Gastroesophageal sphincter (tissue), 4 donors: Measurements from ENCODE around the gene AHI1. TPM values are rescaled to one million over a fixed set of nuclear protein-coding genes. Genes with fewer than 3 reads are reported as not detected.

Experiments used
- ATAC-seq: fragments of 150-250 bp; one replicate; pipeline ENCODE4 v1.9.1; 2016; ENCODE audit warnings: mild to moderate bottlenecking, moderate library complexity
- H3K27ac ChIP-seq, 4 donors: fragments of 200-600 bp; sonication (generic) in 3 of 4; 1 replicate in 3 of 4; 2 replicates in 1 of 4; pipeline ENCODE4 v1.5.1; 2016 to 2019
- H3K27me3 ChIP-seq: fragments of 200-600 bp; sonication (generic); one replicate; pipeline ENCODE4 v1.5.1; 2019
- H3K36me3 ChIP-seq, 2 donors: fragments of 200-600 bp; sonication (generic); one replicate each; pipeline ENCODE4 v1.5.1; 2019; ENCODE audit warnings: control low read depth in 1 of 2
- H3K4me1 ChIP-seq, 3 donors: fragments of 200-600 bp; sonication (generic); 1 replicate in 2 of 3; 2 replicates in 1 of 3; pipeline ENCODE4 v1.5.1; 2016 to 2019; ENCODE audit warnings: control low read depth in 2 of 3
- H3K4me3 ChIP-seq, 2 donors: fragments of 200-600 bp; sonication (generic); one replicate each; pipeline ENCODE4 v1.5.1; 2019; ENCODE audit warnings: mild to moderate bottlenecking in 1 of 2, moderate library complexity in 1 of 2
- H3K9me3 ChIP-seq, 3 donors: fragments of 200-600 bp; sonication (generic); one replicate each; pipeline ENCODE4 v1.5.1; 2017 to 2019; ENCODE audit warnings: control low read depth in 2 of 3
- CTCF ChIP-seq, 4 experiments: fragments of 200-600 bp in 2 of 4; fragments of 450-650 bp in 2 of 4; sonication (generic) in 1 of 4; IDR thresholded peaks; one replicate each; pipeline ENCODE4 v1.5.1; 2017 to 2019; ENCODE audit warnings: antibody characterized with exemption in 4 of 4, mild to moderate bottlenecking in 2 of 4, moderate library complexity in 2 of 4
- EP300 ChIP-seq: sonication (generic); formaldehyde crosslinking; IDR thresholded peaks from one replicate; pipeline ENCODE4 v1.6.1; 2017; ENCODE audit warnings: antibody characterized with exemption, mild to moderate bottlenecking
- POLR2A ChIP-seq, 2 donors: fragments of 450-650 bp; IDR thresholded peaks; one replicate each; pipeline ENCODE4 v1.6.1; 2017; ENCODE audit warnings: antibody characterized with exemption in 2 of 2, mild to moderate bottlenecking in 2 of 2, moderate library complexity in 1 of 2
- POLR2AphosphoS5 ChIP-seq: sonication (generic); formaldehyde crosslinking; IDR thresholded peaks from one replicate; pipeline ENCODE4 v1.6.1; 2017; ENCODE audit warnings: antibody characterized with exemption
- WGBS, 2 donors: methylation state at CpG; one replicate each; pipeline ENCODE4 v1.1.5; 2018; ENCODE audit warnings: low coverage in 1 of 2; 5-methylcytosine and 5-hydroxymethylcytosine counted together
- total RNA-seq, 4 donors: library from RNA; depleted of rRNA; stranded (reverse); fragments of >200 nt; gene quantifications; one replicate each; pipeline ENCODE4 v1.1.0, GENCODE V29; 2016

AHI1 gene
- total RNA-seq, 4 donors from 2014 or later: 16.7 to 35.9 (median 27.0) TPM

DNA sequence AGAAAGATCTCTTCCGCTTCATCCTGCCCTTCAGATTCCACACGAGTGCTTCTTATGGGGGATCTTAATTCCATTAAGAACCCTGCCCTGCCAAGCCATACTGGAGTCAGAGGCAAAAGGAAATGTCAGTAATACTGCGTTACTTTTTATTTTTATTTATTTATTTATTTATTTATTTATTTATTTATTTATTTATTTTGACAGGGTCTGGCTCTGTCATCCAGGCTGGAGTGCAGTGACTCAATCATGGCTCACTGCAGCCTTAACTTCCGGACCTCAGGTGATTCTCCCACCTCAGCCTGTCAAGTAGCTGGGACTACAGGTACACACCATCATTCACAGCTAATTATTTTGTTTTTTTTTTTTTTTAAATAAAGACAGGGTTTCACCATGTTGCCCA lies 236.9 kb downstream of the AHI1 start:
- TF ChIP-seq EP300 (no peak), POLR2A (IDR thresholded peaks at IDR 0.05) (no peak), CTCF (IDR thresholded peaks at IDR 0.05) (no peak)
- no peaks in the 10 kb centered on the region for H3K9me3 ChIP-seq
- H3K4me1 ChIP-seq: no peaks in the 10 kb centered on the region
- no peak overlapping the region for H3K27ac ChIP-seq
- 88 to 90% methylated on average over 3 to 4 of the region's 4 CpGs for WGBS, 2 donors
- no peak for ATAC-seq
- H3K4me3 ChIP-seq: no peak overlapping the region
- H3K27me3 ChIP-seq: peaks cover 3% of the 10 kb centered on the region
- no peaks in the 10 kb centered on the region for H3K36me3 ChIP-seq

DNA sequence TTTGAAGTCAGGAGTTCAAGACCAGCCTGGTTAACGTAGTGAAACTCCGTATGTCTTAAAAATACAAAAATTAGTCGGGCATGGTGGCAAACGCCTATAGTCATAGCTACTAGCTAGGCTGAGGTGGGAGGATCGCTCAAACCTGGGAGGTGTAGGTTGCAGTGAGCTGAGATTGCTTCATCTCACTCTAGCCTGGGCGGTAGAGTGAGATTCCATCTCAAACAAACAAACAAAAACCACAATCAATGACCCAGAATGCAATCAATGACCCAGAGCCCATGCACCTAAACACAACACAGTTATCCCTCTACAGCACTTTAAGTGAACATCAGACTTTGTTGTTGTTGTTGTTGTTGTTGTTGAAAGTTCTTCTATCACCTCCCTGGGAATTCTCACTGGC lies 238.6 kb downstream of the AHI1 start:
- ATAC-seq: no peak
- Histone ChIP-seq H3K27ac (no peak overlapping the region), H3K4me1 (no peaks in the 10 kb centered on the region), H3K9me3 (no peaks in the 10 kb centered on the region), H3K4me3 (no peak overlapping the region), H3K36me3 (no peaks in the 10 kb centered on the region), H3K27me3 (peaks cover 3% of the 10 kb centered on the region)
- no peak for TF ChIP-seq POLR2A (IDR thresholded peaks at IDR 0.05)
- no peak for TF ChIP-seq CTCF (IDR thresholded peaks at IDR 0.05)
- TF ChIP-seq EP300: no peak
- TF ChIP-seq POLR2AphosphoS5: no peak
- WGBS, 2 donors: 74 to 79% methylated on average over 5 to 6 of the region's 6 CpGs

- no peak for ATAC-seq
- Histone ChIP-seq H3K27me3 (peaks cover 3% of the 10 kb centered on the region), H3K9me3 (no peaks in the 10 kb centered on the region), H3K4me3 (no peak overlapping the region), H3K36me3 (no peaks in the 10 kb centered on the region), H3K4me1 (no peaks in the 10 kb centered on the region), H3K27ac (no peak overlapping the region)
- 46 to 52% methylated on average over 2 of the region's 2 CpGs for WGBS, 2 donors
- TF ChIP-seq EP300 (no peak), CTCF (IDR thresholded peaks at IDR 0.05) (no peak), POLR2A (IDR thresholded peaks at IDR 0.05) (no peak), POLR2AphosphoS5 (no peak)
Measured at GRCh38 chr6:135257631-135258405, 239.7 kb downstream of the AHI1 start.

- 53% methylated on average over 4 of the region's 4 CpGs; no CpG with 5 or more reads in 1 of the 2 donors for WGBS, 2 donors
- ATAC-seq: no peak
- H3K4me3 ChIP-seq: no peak overlapping the region
Measured at GRCh38 chr6:135256866-135257265, 240.7 kb downstream of the AHI1 start.

More at GRCh38 chr6:135256866-135257265, 240.7 kb downstream of the AHI1 start:
- H3K9me3 ChIP-seq: no peaks in the 10 kb centered on the region
- H3K36me3 ChIP-seq: no peaks in the 10 kb centered on the region
- no peak overlapping the region for H3K27ac ChIP-seq
- TF ChIP-seq EP300: no peak
- TF ChIP-seq CTCF (IDR thresholded peaks at IDR 0.05): no peak
- no peaks in the 10 kb centered on the region for H3K4me1 ChIP-seq
- H3K27me3 ChIP-seq: peaks cover 3% of the 10 kb centered on the region
